Measurements from ENCODE around the gene FADS2. TPM values are rescaled to one million over a fixed set of nuclear protein-coding genes. Genes with fewer than 3 reads are reported as not detected.

FADS2 gene
- total RNA-seq, 1 experiment from 2014 or later, result 246 TPM

DNA sequence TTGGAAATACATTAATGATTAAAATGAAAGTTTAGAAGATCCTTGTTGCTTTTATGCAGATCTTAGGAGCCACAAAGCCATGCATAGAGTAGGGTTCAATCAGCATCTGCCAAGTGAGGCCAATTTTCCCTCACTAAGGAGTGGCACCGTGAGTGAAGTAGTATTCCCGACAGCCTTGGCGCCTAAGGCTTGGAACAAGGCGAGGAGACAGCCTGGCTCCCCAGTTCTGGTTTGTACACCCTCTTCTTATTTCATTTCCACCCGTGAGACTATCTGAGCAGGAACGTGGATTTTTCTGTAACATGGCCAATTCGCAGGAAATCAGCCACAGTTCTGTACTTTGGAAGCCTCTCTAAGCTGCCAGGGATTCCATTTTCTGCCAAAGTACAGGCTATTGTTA, 22.6 kb downstream of the FADS2 start:
- intact Hi-C loops (cut with micrococcal nuclease), result no loop called here
- H3K4me3 ChIP-seq (ENCODE audit: low read length), result no peak overlapping the region
- ATAC-seq, result no peak
- CTCF ChIA-PET, result no interaction called here
- no peak overlapping the region for H3K4me2 ChIP-seq (ENCODE audit: low read length)
- no peaks in the 10 kb centered on the region for H3K4me1 ChIP-seq (ENCODE audit: insufficient read depth, low read length)
- no peak for DNase-seq
- TF ChIP-seq EZH2 (IDR thresholded peaks at IDR 0.05; ENCODE audit: low read length, unreplicated experiment) (no peak), EZH2phosphoT487 (IDR thresholded peaks at IDR 0.05; ENCODE audit: borderline replicate concordance, low read length) (no peak)
- TF ChIP-seq, protein P1, sequence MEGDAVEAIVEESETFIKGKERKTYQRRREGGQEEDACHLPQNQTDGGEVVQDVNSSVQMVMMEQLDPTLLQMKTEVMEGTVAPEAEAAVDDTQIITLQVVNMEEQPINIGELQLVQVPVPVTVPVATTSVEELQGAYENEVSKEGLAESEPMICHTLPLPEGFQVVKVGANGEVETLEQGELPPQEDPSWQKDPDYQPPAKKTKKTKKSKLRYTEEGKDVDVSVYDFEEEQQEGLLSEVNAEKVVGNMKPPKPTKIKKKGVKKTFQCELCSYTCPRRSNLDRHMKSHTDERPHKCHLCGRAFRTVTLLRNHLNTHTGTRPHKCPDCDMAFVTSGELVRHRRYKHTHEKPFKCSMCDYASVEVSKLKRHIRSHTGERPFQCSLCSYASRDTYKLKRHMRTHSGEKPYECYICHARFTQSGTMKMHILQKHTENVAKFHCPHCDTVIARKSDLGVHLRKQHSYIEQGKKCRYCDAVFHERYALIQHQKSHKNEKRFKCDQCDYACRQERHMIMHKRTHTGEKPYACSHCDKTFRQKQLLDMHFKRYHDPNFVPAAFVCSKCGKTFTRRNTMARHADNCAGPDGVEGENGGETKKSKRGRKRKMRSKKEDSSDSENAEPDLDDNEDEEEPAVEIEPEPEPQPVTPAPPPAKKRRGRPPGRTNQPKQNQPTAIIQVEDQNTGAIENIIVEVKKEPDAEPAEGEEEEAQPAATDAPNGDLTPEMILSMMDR (conservative IDR thresholded peaks at IDR 0.05; ENCODE audit: low read depth, low read length), result no peak
- H3K27ac ChIP-seq (ENCODE audit: low read length), result no peak overlapping the region
- no TSS peak for BruUV-seq (replicated peaks)
- POLR2A ChIA-PET (ENCODE audit: unreplicated experiment), result no interaction called here
- no peaks in the 10 kb centered on the region for H3K79me2 ChIP-seq (ENCODE audit: low read length)
- no peak overlapping the region for H2AFZ ChIP-seq (ENCODE audit: low read length)
- H3F3A ChIP-seq (ENCODE audit: low read length, unreplicated experiment), result no peaks in the 10 kb centered on the region
- peaks cover 22% of the 10 kb centered on the region for H3K36me3 ChIP-seq (ENCODE audit: low read depth, low read length)
- no peaks in the 10 kb centered on the region for H3K27me3 ChIP-seq (ENCODE audit: low read length)
- no peaks in the 10 kb centered on the region for H3K9me2 ChIP-seq (replicated peaks; ENCODE audit: low read length)
- H4K20me1 ChIP-seq (ENCODE audit: low read length), result no peaks in the 10 kb centered on the region
- H3K9me3 ChIP-seq (ENCODE audit: low read length), result no peaks in the 10 kb centered on the region
- H3K9ac ChIP-seq (ENCODE audit: low read length), result no peak overlapping the region

DNA sequence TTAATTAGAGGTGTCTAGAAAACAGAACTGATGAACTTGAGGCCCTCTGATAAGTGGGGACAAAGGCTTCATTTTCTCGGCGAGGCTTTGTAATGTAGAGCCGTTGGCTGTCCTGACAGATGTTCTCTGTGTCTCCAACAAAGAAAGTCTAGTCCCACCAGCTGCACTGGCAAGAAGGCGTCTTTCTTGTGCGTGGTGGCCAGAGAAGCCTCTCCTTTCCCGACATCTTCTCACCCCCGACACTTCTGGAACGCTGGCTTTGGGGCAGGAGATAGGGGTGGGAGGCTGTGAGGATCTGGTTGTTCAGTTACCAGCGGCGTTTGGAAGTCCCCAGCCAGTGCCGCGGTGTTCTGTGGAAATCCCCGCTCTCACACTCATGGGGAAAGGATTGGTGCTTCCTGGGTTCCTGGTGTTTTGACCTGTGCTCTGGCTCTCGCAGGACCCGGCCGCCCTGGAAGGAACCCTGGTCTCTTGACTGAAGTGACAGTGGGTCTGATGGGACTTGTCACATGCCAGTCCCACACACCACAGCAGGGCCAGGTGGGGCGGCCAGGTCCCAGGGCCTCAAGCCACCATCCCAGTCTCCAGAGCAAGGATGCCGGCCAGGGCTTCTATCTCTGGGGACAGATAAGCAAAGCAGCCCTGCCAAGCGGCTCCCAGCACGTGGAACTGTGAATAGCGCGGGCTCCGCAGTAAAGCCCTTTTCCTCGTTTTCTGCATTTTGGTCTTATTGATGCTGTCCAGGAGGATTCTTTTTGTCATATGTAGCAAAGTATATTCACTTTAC, 23.2 kb downstream of the FADS2 start:
- Histone ChIP-seq H4K20me1 (ENCODE audit: low read length) (no peaks in the 10 kb centered on the region), H3K79me2 (ENCODE audit: low read length) (no peaks in the 10 kb centered on the region), H3K9ac (ENCODE audit: low read length) (no peak overlapping the region), H3K9me3 (ENCODE audit: low read length) (no peaks in the 10 kb centered on the region), H3K9me2 (replicated peaks; ENCODE audit: low read length) (no peaks in the 10 kb centered on the region), H3K27me3 (ENCODE audit: low read length) (no peaks in the 10 kb centered on the region), H3K4me2 (ENCODE audit: low read length) (no peak overlapping the region), H3K4me1 (ENCODE audit: insufficient read depth, low read length) (no peaks in the 10 kb centered on the region), H3K4me3 (ENCODE audit: low read length) (no peak overlapping the region), H3F3A (ENCODE audit: low read length, unreplicated experiment) (no peaks in the 10 kb centered on the region), H3K36me3 (ENCODE audit: low read depth, low read length) (peaks cover 22% of the 10 kb centered on the region), H2AFZ (ENCODE audit: low read length) (no peak overlapping the region), H3K27ac (ENCODE audit: low read length) (no peak overlapping the region)
- no TSS peak for BruUV-seq (replicated peaks)
- TF ChIP-seq, protein P1 (conservative IDR thresholded peaks at IDR 0.05; ENCODE audit: low read depth, low read length), result no peak
- no peak for TF ChIP-seq EZH2 (IDR thresholded peaks at IDR 0.05; ENCODE audit: low read length, unreplicated experiment)
- no peak for TF ChIP-seq EZH2phosphoT487 (IDR thresholded peaks at IDR 0.05; ENCODE audit: borderline replicate concordance, low read length)
- intact Hi-C loops (cut with micrococcal nuclease), result no loop called here
- DNase-seq (no peak), ATAC-seq (no peak)
- POLR2A ChIA-PET (ENCODE audit: unreplicated experiment), result no interaction called here
- CTCF ChIA-PET, result no interaction called here

DNA sequence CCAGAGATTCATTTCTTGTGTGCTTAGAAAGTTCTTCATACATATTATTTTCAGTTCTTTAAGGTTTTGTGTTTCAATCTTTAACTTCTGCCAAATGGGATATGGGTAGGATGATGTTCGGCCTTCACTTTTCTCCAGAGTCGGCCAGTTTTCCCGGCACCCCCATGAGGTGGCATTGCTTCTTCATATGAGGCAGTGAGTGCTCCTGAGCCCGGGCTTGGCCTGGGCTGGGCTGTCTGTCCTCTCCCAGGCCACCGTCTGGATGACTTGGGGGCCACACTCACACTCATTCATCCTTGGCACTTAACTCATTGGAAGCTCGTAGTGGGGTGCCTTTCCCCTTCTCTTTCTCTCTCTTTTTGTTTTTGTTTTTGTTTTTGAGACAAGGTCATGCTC, 23.8 kb downstream of the FADS2 start:
- ChIA-PET CTCF (no interaction called here), POLR2A (ENCODE audit: unreplicated experiment) (no interaction called here)
- H3K4me3 ChIP-seq (ENCODE audit: low read length), result no peak overlapping the region
- TF ChIP-seq EZH2phosphoT487 (IDR thresholded peaks at IDR 0.05; ENCODE audit: borderline replicate concordance, low read length), result no peak
- TF ChIP-seq, protein P1 (conservative IDR thresholded peaks at IDR 0.05; ENCODE audit: low read depth, low read length), result no peak
- no peak for TF ChIP-seq EZH2 (IDR thresholded peaks at IDR 0.05; ENCODE audit: low read length, unreplicated experiment)
- H3K9me2 ChIP-seq (replicated peaks; ENCODE audit: low read length), result no peaks in the 10 kb centered on the region
- H3F3A ChIP-seq (ENCODE audit: low read length, unreplicated experiment), result no peaks in the 10 kb centered on the region
- H3K36me3 ChIP-seq (ENCODE audit: low read depth, low read length), result peaks cover 22% of the 10 kb centered on the region
- no TSS peak for BruUV-seq (replicated peaks)
- no peak for ATAC-seq
- H3K27me3 ChIP-seq (ENCODE audit: low read length), result no peaks in the 10 kb centered on the region
- no peak for DNase-seq
- H3K4me2 ChIP-seq (ENCODE audit: low read length), result no peak overlapping the region
- no peak overlapping the region for H3K9ac ChIP-seq (ENCODE audit: low read length)
- H3K9me3 ChIP-seq (ENCODE audit: low read length), result no peaks in the 10 kb centered on the region
- intact Hi-C loops (cut with micrococcal nuclease), result no loop called here
- no peaks in the 10 kb centered on the region for H3K4me1 ChIP-seq (ENCODE audit: insufficient read depth, low read length)
- H3K27ac ChIP-seq (ENCODE audit: low read length), result no peak overlapping the region
- H3K79me2 ChIP-seq (ENCODE audit: low read length), result no peaks in the 10 kb centered on the region
- no peak overlapping the region for H2AFZ ChIP-seq (ENCODE audit: low read length)
- H4K20me1 ChIP-seq (ENCODE audit: low read length), result no peaks in the 10 kb centered on the region
